HFFc6 (cell line): ENCODE data around the gene FUCA1. TPM values are rescaled to one million over a fixed set of nuclear protein-coding genes. Genes with fewer than 3 reads are reported as not detected.

ENCODE experiments used
- DNase-seq: peaks from one replicate; pipeline ENCODE4 v3.0.0-alpha.2; 2018
- H3K27ac Mint-ChIP-seq: 2 replicates; pipeline ENCODE4 v1.8.0; 2020; ENCODE audit warnings: mild to moderate bottlenecking, mixed read lengths
- H3K27me3 Mint-ChIP-seq: 2 replicates; pipeline ENCODE4 v1.8.0; 2021; ENCODE audit warnings: mild to moderate bottlenecking, moderate library complexity, mixed read lengths; ENCODE audit not compliant: insufficient read depth
- H3K36me3 Mint-ChIP-seq: 2 replicates; pipeline ENCODE4 v1.8.0; 2021; ENCODE audit warnings: low read depth, mixed read lengths
- H3K4me1 Mint-ChIP-seq: 2 replicates; pipeline ENCODE4 v1.8.0; 2020; ENCODE audit warnings: low read depth, mixed read lengths
- H3K4me3 Mint-ChIP-seq: 2 replicates; pipeline ENCODE4 v1.8.0; 2020; ENCODE audit warnings: mild to moderate bottlenecking, moderate library complexity, mixed read lengths
- H3K9me3 Mint-ChIP-seq: 2 replicates; pipeline ENCODE4 v1.8.0; 2020; ENCODE audit warnings: mild to moderate bottlenecking, mixed read lengths
- total RNA-seq, 6 experiments: library from RNA; stranded (reverse); fragmentation: NEBNext Ultra II Directional; extraction: Animal tissue kit (Norgen Biotek cat#: 25700); gene quantifications; 2 replicates in 1 of 6; 3 replicates in 5 of 6; pipeline ENCODE4 v1.2.3, GENCODE V29; 2021
- TF ChIP-seq, protein P1 (sequence below): fragments of 200-600 bp; sonication (generic); IDR thresholded peaks from 2 replicates; pipeline ENCODE4 v1.5.0; 2021; ENCODE audit warnings: antibody characterized with exemption, mild to moderate bottlenecking

FUCA1 gene
- total RNA-seq, 6 experiments from 2014 or later: 4.1 to 6.7 (median 5.8) TPM

DNA sequence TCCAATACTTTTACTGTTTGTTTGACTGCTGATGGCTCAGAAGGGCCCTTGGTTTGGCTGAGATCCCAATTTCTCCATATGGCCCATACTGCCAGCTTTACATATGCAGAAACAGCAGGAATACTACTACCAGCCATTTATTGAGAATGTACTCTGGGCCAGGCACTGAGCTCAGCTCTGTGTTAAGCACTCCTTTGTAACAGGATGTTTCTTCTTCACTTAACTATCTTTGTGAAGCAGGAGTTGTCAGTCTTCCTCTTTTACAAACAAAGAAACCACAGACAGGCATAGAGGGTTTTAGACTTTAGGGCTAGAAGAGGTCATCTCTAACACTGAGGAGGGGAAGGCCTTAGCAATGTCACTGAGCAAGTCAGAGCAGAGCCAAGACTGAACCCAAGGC is 51.2 kb downstream of the FUCA1 start:
- no peak overlapping the region for H3K27ac Mint-ChIP-seq

DNA sequence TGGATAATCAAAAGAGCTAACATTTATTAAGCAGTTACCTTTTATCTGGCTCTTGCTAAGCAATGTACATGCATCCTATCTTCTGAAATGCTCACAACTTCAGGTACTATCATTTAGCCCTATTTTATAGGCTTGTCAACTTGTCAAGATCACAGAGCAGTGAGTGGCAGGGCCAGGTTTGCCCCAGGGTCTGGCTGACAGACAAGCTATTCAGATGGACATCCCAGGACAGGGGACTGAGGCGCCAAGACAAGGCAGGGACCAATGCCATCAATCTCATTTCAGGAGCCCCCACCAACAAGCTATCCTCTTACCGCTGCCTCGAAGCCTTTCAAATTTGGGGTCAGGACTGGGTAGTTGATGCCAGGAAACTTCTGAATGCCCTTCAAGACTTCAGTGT is 51.7 kb downstream of the FUCA1 start:
- Mint-ChIP-seq H3K4me3 (no peak overlapping the region), H3K27me3 (no peaks in the 10 kb centered on the region), H3K27ac (no peak overlapping the region), H3K36me3 (no peaks in the 10 kb centered on the region), H3K4me1 (no peaks in the 10 kb centered on the region; the same call in 1 of the 2 replicates), H3K9me3 (no peaks in the 10 kb centered on the region)
- no peak for DNase-seq
- TF ChIP-seq, protein P1, sequence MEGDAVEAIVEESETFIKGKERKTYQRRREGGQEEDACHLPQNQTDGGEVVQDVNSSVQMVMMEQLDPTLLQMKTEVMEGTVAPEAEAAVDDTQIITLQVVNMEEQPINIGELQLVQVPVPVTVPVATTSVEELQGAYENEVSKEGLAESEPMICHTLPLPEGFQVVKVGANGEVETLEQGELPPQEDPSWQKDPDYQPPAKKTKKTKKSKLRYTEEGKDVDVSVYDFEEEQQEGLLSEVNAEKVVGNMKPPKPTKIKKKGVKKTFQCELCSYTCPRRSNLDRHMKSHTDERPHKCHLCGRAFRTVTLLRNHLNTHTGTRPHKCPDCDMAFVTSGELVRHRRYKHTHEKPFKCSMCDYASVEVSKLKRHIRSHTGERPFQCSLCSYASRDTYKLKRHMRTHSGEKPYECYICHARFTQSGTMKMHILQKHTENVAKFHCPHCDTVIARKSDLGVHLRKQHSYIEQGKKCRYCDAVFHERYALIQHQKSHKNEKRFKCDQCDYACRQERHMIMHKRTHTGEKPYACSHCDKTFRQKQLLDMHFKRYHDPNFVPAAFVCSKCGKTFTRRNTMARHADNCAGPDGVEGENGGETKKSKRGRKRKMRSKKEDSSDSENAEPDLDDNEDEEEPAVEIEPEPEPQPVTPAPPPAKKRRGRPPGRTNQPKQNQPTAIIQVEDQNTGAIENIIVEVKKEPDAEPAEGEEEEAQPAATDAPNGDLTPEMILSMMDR: no peak

More for the DNA sequence above, 51.2 kb downstream of the FUCA1 start:
- TF ChIP-seq, protein P1: no peak
- Mint-ChIP-seq H3K4me3 (no peak overlapping the region), H3K36me3 (no peaks in the 10 kb centered on the region), H3K27me3 (no peaks in the 10 kb centered on the region), H3K4me1 (no peaks in the 10 kb centered on the region), H3K9me3 (no peaks in the 10 kb centered on the region)
- DNase-seq: no peak

DNA sequence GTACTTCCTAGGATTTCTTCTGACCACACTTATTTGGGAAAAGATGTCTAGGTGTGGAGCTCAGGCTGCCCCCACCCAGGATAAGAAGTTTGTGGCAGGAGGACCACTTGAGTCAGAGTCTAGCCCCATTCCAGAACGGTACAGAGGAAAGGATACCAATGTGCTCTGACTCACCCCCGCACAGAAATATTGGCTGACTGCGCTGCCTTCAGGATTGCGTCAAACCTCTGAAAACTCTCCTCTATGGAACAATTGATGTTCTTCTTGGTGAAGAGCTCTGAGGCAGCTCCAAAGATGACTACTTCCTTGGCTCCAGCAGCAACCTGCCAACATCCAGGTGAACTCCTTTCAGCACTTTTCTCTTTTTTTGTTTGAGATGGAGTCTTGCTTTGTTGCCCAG is 54.1 kb downstream of the FUCA1 start:
- no peak overlapping the region for H3K4me3 Mint-ChIP-seq
- H3K36me3 Mint-ChIP-seq: no peaks in the 10 kb centered on the region
- H3K9me3 Mint-ChIP-seq: no peaks in the 10 kb centered on the region
- H3K27me3 Mint-ChIP-seq: no peaks in the 10 kb centered on the region
- no peak overlapping the region for H3K27ac Mint-ChIP-seq
- TF ChIP-seq, protein P1: no peak
- no peak for DNase-seq
- H3K4me1 Mint-ChIP-seq: peaks cover 8% of the 10 kb centered on the region; the same call in 1 of the 2 replicates

DNA sequence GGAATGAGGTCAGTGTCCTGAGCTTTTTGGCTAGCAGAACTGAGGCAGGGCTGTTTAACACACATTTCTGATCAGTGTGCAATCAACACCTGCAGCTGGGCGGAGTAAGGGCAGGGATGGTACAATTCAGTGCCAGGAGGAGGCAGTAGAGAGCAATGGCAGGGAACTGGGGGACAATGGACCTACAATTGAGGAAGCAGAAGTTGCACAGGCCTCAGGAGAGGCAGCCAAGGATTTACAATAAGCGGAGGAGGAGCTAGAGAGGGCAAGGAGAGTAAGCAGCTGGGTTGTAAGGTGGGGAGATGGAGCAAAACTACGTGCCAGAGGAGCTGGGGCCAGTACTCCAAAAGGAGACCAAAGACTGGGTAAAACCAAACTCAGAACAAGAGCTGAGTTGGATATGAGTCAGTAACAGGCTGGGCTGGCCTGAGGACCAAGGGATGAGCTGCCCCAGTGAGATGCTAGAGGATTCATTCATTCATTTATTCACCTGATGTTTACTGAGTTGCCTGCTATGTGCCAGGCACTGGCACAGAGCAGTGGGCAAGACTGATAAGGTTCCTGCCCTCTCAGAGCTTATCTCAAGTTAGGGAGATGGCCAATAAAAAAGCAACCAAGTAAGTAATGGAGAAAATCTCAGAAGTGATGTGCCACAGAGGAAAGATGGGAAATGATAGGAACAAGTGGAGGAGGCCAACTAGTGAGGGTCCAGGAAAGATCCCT is 57.1 kb downstream of the FUCA1 start:
- no peak overlapping the region for H3K4me3 Mint-ChIP-seq
- DNase-seq: no peak
- no peaks in the 10 kb centered on the region for H3K9me3 Mint-ChIP-seq
- H3K27ac Mint-ChIP-seq: peak overlapping the region; percentile 10
- peaks cover 13% of the 10 kb centered on the region; the same call in 1 of the 2 replicates for H3K4me1 Mint-ChIP-seq
- TF ChIP-seq, protein P1: peak; percentile 87
- H3K36me3 Mint-ChIP-seq: no peaks in the 10 kb centered on the region
- no peaks in the 10 kb centered on the region for H3K27me3 Mint-ChIP-seq

DNA sequence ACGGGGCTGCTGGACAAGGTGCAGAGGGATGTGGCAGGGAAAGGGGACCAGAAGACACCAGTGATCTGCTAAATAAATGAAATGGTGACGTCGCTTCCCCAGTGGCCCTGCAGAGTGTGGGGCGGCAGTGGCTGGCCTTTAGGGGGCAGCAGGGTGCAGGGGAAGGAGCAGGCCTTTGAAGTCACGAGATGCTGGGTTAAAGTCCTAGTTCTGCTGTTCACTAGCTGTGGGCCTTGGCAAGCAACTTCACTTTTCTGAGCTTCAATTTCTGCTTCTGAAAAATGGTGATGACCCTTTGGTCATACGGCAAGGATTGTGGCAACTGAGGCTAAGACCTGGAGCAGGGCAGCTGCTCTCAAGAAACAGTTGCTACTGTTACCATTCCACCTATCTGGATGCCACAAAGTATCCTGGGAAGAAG is 58.3 kb downstream of the FUCA1 start:
- Mint-ChIP-seq H3K4me3 (no peak overlapping the region), H3K9me3 (no peaks in the 10 kb centered on the region)
- DNase-seq: peak; percentile 38

More for the DNA sequence above, 58.3 kb downstream of the FUCA1 start:
- Mint-ChIP-seq H3K4me1 (peaks cover 13% of the 10 kb centered on the region; the same call in 1 of the 2 replicates), H3K27me3 (peaks cover 1% of the 10 kb centered on the region; the same call in 1 of the 2 replicates), H3K36me3 (no peaks in the 10 kb centered on the region), H3K27ac (no peak overlapping the region)
- TF ChIP-seq, protein P1: peak; percentile 82
